Measurements from ENCODE around the gene ARHGAP24.

The ARHGAP24 gene

DNA sequence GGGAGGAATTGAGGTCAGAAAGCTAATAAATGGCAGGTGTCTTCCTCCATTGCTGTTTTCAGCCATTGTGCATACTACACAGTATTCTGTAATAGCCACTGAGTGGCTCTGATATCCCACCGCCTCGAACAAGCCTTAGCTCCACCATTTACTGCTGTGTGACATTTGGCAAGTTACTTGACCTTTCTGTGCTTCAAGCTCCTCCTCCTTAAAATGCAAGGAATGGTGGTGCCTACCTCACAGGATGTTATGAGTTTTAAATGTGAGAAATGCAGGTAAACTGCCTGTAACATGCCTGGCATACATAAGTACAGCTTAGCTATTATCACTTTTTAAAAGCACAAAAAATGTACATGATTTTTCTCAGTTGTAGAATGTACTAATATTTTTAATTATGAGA is 464.0 kb downstream of the ARHGAP24 start:
- H3K27ac ChIP-seq: no peak overlapping the region
- TF ChIP-seq, protein P1, sequence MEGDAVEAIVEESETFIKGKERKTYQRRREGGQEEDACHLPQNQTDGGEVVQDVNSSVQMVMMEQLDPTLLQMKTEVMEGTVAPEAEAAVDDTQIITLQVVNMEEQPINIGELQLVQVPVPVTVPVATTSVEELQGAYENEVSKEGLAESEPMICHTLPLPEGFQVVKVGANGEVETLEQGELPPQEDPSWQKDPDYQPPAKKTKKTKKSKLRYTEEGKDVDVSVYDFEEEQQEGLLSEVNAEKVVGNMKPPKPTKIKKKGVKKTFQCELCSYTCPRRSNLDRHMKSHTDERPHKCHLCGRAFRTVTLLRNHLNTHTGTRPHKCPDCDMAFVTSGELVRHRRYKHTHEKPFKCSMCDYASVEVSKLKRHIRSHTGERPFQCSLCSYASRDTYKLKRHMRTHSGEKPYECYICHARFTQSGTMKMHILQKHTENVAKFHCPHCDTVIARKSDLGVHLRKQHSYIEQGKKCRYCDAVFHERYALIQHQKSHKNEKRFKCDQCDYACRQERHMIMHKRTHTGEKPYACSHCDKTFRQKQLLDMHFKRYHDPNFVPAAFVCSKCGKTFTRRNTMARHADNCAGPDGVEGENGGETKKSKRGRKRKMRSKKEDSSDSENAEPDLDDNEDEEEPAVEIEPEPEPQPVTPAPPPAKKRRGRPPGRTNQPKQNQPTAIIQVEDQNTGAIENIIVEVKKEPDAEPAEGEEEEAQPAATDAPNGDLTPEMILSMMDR (IDR thresholded peaks at IDR 0.05): no peak
- no peak for TF ChIP-seq ZFX (IDR thresholded peaks at IDR 0.05; ENCODE audit: borderline replicate concordance)

DNA sequence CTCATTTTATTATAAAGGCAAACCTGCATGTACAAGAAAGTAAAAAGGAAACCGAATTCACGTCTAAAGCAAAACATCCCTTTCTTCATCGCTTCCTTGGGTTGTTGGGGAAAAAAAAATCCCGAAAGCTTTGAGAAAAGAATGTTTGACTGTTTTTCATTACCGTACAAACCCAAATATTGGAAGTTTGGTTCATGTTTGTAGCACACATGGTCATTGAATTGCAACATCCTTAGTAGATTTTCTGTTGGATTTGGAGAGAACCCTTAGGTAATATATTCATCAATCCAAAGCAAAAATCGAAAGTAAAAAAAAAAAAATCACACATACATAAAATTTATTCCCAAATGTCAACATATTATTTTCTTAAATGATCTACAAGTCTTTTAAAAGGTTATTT is 464.6 kb downstream of the ARHGAP24 start:
- H3K27ac ChIP-seq: no peak overlapping the region
- TF ChIP-seq, protein P1 (IDR thresholded peaks at IDR 0.05): no peak
- TF ChIP-seq ZFX (IDR thresholded peaks at IDR 0.05; ENCODE audit: borderline replicate concordance): no peak

DNA sequence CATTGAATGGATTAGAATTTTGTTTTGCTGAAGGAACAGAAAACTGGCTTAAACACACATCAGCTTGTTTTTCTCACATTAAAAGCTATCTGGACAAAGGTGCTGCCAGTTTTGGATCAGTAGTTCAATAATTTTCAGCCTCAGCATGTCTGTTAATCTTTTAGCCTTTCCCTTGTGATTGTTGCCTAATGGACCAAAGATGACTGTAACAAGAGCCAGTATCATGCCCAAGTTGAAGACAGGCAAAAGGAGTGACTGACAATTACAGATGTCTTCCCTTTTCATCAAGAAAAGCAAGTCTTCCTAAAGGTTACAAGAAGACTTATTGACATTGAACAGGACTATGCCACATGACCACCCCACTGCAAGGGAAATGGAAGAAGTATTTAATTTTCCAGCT is 465.2 kb downstream of the ARHGAP24 start:
- TF ChIP-seq, protein P1 (IDR thresholded peaks at IDR 0.05): no peak
- TF ChIP-seq ZFX (IDR thresholded peaks at IDR 0.05; ENCODE audit: borderline replicate concordance): no peak
- no peak overlapping the region for H3K27ac ChIP-seq

DNA sequence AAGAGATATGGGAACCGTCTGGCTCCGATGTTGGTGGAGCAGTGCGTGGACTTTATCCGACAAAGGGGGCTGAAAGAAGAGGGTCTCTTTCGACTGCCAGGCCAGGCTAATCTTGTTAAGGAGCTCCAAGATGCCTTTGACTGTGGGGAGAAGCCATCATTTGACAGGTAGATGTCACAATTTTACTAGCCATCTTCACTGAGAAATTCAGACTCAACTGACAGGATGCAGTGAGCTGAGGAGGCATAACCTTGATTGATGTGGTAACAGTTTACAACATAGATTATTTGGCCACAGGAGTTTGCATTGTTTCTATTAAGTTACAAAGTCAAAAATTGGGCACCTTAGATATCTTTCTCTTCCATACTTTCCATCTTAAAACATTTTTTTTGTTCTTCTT is 467.2 kb downstream of the ARHGAP24 start:
- no peak overlapping the region for H3K27ac ChIP-seq
- TF ChIP-seq, protein P1 (IDR thresholded peaks at IDR 0.05): no peak
- no peak for TF ChIP-seq ZFX (IDR thresholded peaks at IDR 0.05; ENCODE audit: borderline replicate concordance)

DNA sequence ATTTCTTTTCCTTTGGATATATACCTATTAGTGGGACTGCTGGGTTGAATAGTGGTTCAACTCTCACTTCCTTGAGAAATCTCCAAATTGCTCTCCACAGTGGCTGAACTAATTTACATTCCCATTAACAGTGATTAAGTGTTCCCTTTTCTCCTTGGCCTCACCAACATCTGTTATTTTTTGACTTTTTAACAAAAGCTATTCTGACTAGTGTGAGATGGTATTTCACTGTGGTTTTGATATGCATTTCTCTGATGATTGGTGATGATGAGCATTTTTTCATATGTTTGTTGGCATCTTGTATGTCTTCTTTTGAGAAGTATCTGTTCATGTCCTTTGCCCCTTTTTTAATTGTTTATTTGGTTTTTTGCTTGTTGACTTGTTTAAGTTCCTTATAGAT is 471.9 kb downstream of the ARHGAP24 start:
- no peak overlapping the region for H3K27ac ChIP-seq
- TF ChIP-seq, protein P1 (IDR thresholded peaks at IDR 0.05): no peak
- no peak for TF ChIP-seq ZFX (IDR thresholded peaks at IDR 0.05; ENCODE audit: borderline replicate concordance)

DNA sequence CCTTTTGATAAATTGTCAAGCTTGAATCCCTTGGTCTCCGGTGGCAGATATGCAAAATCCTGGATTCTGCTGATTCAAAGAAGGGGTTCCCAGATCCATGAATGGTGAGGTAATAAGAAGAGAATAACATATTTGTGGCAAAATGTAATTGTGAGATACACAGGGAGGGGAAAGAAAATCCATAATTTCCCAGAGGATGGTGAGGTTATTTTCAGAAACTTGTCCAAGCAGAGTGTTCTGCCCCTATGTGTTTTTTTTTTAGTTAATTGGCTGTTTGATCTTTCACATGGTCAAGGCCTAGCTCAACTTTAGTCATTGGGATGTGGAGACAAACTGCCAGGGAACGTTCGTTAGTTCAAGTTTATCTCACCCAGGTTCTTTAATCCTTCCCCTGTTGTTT is 476.1 kb downstream of the ARHGAP24 start:
- no peak for TF ChIP-seq ZFX (IDR thresholded peaks at IDR 0.05; ENCODE audit: borderline replicate concordance)
- TF ChIP-seq, protein P1 (IDR thresholded peaks at IDR 0.05): no peak
- no peak overlapping the region for H3K27ac ChIP-seq

DNA sequence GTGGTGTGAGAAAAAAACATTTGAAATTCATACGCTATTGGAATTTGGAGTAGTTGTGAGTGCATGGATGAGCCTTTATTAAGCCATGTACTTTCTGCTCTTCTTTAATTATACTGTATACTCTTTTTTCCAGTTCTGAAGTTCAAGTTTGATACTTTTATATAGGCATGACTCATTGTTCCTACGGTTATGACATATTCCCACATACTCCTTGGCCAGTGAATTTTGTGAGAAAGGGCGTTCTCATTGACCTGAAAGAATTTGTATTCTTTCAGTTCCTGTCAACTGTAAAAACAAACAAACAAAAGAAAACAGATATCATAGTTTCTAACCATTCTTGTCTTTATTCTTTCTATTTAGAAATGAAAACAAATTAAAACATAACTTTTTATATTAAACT is 477.6 kb downstream of the ARHGAP24 start:
- no peak for TF ChIP-seq ZFX (IDR thresholded peaks at IDR 0.05; ENCODE audit: borderline replicate concordance)
- TF ChIP-seq, protein P1 (IDR thresholded peaks at IDR 0.05): no peak
- no peak overlapping the region for H3K27ac ChIP-seq

Data from 22Rv1 (cell line).